ENCODE results near the gene UBE2E2.
"Not testable (repeated sequence)": the region's sequence is repeated elsewhere in the genome, so short reads cannot be mapped to it uniquely, and the experiment has no call there.

The UBE2E2 gene

GRCh38 chr3:23594894-23595670 lies 392.0 kb downstream of the UBE2E2 start:
- no peak for DNase-seq

- DNase-seq: no peak
Measured at GRCh38 chr3:23595851-23596250, 392.7 kb downstream of the UBE2E2 start.

- DNase-seq: no peak
Measured at GRCh38 chr3:23600167-23600871, 397.2 kb downstream of the UBE2E2 start.

DNA sequence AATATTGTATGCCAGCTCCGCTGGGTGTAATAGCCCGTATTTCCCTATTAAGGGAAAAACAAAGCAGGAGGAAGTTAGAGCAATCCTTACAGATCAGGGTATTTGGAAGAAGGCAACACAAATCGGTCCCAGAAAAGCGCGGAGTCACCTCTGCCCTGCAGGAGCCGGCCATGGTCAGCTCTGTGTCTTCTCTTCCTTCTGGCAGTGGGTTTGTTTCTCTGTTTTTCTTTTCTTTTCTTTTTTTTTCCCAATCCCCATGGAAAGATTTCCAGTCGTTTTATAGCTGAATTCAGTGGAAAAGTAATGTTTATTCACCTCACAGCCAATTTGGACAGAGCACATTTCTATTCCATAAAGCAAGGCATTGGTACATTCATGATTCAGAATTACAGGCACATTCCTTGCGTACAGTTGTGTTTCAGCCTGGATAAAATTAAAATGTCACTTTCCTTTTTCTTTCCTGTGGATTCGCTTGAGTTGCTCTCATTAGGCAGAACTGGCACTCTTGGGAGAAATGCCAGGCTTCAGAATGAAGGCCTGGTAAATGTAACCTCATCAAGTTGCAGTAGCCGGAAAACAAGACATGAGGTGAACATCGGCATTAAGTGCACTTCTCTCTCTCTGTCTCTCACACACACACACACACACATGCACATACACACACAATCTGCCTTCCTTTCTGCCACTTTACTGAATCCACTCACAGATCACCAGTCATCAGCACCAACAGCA lies 398.1 kb downstream of the UBE2E2 start:
- no peak for DNase-seq

DNA sequence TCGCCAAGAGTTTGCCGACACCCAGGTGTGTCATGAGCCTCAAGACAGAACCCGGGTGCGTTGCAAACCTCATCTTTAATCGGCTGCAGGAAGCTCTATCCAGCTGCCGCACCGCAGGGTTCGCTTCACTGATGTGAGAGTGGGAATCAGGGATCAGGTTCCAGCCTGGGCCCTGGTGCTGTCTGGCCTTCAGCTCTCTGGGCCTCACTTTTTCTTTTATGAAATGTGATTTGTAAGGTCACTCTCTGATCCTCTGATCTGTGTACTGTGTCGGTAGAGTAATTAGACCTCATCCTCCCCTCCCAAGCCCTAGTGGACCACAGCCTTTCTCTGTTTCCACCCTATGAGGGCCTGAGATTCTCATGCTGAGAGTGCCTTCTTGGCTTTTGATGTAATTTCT lies 399.8 kb downstream of the UBE2E2 start:
- DNase-seq: no peak

GRCh38 chr3:23607184-23607847 lies 404.2 kb downstream of the UBE2E2 start:
- no peak for DNase-seq

GRCh38 chr3:23608650-23609049 lies 405.5 kb downstream of the UBE2E2 start:
- no peak for DNase-seq

DNA sequence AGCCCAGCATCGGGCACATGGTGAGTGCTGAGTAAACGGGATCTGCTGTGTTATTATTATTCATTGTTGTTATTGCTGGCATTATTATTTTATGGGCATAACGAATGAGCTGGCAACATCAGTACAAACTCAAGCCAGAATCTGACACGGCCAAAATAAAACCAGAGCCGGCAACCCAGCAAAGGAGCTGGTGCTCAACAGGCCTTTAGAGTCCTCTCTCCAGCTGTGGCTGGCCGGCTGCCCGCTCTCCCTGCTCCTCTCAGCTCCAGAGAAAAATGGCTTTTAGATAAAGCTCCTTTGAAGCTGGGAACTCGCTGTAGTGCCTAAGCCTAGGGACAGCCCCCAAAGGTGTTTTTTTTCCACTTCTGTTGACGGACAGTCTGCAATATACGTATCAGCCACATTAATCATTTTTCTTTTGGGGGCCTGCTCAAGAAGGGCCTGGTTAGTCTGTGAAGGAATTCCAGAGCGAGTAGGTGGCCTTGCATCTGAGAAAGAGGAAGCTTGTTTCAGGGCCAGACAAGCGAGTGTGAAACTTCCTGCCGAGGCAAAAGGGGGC lies 408.7 kb downstream of the UBE2E2 start:
- peak; percentile 38 for DNase-seq

DNA sequence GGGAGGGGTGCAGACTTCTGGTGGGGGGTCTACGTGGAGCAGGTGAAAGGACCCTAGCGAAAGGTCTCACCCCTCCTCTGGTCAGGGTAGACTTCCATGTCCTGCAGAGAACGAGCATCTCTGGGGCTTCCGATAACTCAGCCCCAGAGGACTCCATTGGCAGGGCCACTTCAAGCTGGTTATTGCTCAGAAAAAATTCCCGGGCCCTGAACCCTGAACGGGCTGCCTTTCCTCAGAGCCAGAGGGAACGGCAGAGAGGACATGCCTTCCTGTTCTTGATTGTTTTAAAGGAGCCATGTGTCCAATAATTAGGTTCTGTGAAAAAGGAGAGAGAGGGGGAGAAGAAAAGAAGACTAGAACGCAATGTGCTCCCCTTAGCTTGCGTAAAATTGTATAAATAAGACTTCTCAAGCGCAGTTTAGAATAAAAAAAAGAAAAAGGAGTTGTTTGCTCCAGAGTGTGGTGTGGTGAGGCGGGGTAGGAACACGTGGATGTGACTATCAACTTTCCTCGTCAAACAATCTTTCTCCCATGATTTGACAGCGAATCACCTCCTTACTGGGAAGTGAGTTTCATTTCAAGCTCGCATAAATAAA lies 409.3 kb downstream of the UBE2E2 start:
- DNase-seq: no peak

DNA sequence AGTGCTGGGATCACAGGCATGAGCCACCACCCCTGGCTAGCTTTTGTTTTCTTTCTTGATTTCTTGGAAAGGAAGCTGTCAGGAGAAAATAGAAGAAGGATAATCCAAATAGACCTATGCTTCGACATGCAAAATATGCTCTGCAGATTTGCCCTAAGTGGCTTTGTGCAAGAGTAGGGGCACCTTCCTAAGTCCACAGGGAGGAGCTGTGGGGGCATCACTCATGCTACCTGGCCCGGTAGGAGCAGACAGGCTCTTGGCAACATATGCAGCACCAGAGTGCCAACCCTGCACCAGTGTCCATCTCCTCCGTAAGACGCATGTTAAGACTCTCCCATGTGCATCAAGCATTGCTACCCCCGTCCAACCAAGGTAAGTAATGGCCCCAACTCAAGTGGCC lies 411.9 kb downstream of the UBE2E2 start:
- no peak for DNase-seq

- DNase-seq: not testable (repeated sequence)
Measured at GRCh38 chr3:23618475-23618874, 415.3 kb downstream of the UBE2E2 start.

GRCh38 chr3:23619705-23620637 lies 416.8 kb downstream of the UBE2E2 start:
- no peak for DNase-seq

DNA sequence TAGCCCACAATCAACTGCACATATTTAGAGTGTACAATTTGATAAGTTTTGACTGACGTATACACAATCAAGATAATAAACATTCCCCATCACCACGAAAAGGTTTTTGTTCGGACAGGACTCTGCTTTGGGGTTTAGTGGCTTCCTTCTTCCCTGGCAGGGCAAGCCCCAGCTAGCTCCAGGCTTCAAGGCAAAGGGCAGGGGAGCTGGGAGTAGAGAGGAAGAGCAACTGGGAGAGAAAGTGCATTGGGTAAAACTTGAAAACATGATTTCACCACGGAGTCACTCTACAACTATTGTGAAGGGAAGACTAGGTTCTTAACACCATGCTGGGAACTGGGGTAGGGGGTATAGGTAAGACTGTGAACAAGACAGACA lies 417.5 kb downstream of the UBE2E2 start:
- DNase-seq: no peak

- DNase-seq: no peak
Measured at GRCh38 chr3:23623844-23624243, 420.7 kb downstream of the UBE2E2 start.

DNA sequence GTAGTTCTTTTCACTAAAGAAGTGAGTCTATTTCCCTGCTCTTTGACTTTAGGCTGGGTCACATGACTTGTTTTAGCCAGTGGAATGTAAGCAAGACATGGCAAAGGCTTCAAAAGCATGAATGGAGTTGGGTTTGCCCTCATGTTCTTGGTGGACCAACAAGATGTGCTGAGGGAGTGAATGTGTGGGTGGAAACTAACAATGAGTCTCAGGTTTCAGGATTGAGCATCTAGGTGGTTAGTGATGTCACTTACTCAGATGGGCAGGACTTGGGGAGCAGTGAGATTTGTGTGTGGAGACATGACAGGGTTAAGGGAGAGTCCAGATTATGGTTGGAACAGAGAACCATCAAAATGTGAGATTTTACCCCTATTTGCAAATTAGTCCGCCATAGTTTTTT lies 421.2 kb downstream of the UBE2E2 start:
- no peak for DNase-seq

DNA sequence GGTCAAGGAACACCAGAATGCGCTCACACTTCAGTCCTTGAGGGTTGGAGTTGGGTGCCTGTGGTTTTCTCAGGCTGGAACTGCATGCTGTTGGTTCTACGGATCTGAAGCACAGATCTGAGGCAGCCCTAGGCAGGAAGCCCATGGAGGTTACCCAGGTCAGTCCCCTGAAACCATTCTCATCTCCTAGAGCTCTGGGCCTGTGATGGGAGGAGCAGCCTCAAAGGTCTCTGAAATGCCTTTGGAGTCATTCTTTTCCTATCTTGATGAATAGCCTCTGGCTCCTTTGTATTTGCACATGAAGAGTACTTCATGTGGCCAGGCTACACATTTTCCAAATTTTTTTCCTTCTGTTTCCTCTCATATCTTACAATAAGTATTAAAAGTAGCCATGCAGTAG lies 423.3 kb downstream of the UBE2E2 start:
- no peak for DNase-seq

DNA sequence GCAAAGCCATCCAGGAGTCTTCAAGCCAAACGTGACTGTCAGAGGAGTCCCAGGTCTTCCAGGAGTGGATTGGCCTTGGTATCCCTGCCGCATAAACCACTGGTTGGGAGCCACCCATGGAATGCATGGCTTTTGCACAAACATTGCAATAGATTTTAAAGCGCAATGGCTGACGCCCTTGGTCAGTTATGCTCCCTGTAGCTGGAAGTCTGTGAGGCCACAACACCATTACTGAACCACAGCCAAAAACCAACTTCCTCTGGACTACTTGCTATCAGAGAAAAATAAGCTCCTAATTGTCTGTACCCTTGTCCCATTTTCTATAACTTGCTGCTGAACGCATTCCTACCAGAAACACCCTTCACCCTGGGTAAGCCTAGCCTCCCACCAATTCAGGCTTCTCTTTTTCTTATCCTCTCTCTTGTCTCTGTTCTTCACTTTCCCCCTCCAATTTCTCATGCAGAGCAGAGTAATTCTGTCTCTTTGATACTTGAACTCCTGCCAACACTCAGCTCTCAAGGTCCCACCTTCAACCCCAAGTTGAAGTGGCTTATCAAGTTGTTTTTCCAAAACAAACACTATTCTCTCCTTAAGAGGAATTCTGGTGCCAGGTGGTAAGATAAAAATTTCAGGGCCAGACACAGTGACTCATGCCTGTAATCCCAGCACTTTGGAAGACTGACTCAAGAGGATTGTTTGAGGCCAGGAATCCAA lies 426.2 kb downstream of the UBE2E2 start:
- no peak for DNase-seq

DNA sequence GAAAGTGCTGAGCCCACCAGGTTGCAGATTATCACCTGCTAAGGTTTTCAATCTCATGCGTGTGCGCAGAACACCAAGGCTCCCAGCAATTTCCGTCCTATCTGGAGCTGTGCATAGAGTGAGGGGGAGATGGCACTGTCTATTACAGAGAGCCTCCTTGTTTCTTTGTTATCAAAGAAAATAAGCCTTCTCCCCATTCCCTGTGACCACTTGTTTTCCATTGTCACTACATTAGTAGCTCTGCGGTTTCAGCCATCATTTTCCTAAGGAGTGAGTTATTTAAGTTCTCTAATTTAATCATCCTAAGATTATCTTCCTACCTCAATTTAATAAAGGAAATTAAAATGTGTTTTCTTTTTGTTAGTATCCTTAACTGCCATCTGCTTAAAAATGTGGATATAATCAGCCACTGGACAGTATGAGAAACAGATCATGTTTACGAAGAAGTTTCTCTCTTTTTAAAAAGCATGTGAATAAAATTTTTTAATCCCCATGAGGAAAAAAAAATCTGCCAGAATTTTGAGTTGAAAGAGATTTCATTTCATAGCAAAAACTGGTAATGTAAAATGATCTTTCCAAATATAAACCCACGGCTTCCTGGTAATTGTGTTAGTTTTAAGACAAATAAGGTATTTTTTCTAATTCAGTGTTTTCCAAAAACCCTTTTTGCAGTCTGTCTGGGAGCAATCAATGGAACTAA lies 430.3 kb downstream of the UBE2E2 start:
- DNase-seq: no peak

DNA sequence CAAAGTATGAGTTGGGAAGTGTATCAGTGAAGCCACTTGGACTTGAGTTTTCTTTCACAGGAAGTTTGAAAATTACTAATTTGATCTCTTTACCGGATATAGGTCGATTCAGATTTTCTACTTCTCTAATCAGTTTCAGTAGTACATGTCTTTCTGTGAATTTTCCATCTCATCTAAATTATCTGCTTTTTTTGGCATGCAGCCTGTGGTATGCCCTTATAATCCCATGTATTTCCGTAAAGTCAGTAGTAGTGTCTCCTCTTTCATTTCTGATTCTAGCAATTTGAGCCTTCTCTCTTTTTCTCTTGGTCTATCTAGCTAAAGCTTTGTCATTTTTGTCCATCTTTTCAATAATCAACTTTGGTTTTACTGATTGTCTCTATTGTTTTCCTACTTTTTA lies 434.2 kb downstream of the UBE2E2 start:
- DNase-seq: no peak

All from NCI-H1092 (cell line).